Fibroblast of mammary gland (primary cell): ENCODE measurements around the gene CHRNB2.

Source experiments
- DNase-seq: peaks from one replicate; pipeline ENCODE4 v3.0.0-alpha.2; 2010; ENCODE audit warnings: low read depth
- H3K4me3 ChIP-seq: 2 replicates; pipeline ENCODE4 v1.5.1; 2011; ENCODE audit warnings: low read depth, mild to moderate bottlenecking, low read length, moderate library complexity; ENCODE audit not compliant: control insufficient read depth
- TF ChIP-seq, protein P1 (sequence below): conservative IDR thresholded peaks from 2 replicates; pipeline ENCODE4 v1.5.1; 2011; ENCODE audit warnings: low read depth, low read length, inconsistent platforms; ENCODE audit not compliant: control insufficient read depth, insufficient read depth

CHRNB2 gene

DNA sequence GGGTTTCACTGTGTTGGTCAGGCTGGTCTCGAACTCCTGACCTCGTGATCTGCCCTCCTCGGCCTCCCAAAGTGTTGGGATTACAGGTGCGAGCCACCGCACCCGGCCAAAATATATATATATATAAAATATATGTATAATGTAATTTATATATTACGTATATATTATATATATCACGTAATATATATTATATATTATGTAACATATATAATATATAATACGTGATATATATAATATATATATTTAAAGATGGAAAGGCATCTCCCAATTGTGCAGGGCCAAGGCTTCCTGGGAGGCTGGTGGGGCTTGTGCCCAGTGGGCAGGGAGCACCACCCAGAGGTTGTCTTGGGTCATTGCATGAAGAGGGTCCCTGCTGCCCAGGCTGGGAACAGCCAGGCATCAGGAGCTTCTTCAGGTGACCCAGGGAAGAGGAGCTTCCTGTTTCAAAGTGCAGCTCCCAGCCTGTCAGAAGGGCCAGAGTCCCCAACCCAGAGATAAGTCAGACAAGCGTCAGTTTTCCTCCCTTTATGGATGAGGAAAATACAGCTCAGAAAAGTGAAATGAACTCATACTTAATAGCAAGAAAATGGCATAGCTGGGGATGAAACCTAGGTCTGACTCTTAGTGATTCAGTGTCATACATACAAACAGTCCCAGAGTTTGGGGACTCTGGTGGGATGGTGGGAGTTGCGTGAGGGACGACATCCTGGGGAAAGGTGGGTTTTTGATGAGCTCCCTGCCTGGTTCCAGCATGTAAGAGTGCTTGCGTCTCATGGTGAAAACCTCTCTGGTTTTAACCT lies 21.1 kb upstream of the CHRNB2 start:
- TF ChIP-seq, protein P1, sequence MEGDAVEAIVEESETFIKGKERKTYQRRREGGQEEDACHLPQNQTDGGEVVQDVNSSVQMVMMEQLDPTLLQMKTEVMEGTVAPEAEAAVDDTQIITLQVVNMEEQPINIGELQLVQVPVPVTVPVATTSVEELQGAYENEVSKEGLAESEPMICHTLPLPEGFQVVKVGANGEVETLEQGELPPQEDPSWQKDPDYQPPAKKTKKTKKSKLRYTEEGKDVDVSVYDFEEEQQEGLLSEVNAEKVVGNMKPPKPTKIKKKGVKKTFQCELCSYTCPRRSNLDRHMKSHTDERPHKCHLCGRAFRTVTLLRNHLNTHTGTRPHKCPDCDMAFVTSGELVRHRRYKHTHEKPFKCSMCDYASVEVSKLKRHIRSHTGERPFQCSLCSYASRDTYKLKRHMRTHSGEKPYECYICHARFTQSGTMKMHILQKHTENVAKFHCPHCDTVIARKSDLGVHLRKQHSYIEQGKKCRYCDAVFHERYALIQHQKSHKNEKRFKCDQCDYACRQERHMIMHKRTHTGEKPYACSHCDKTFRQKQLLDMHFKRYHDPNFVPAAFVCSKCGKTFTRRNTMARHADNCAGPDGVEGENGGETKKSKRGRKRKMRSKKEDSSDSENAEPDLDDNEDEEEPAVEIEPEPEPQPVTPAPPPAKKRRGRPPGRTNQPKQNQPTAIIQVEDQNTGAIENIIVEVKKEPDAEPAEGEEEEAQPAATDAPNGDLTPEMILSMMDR = peak; percentile 81
- peak; percentile 63 for DNase-seq
- no peak overlapping the region for H3K4me3 ChIP-seq

GRCh38 chr1:154547105-154547732 lies 20.4 kb upstream of the CHRNB2 start:
- TF ChIP-seq, protein P1 = no peak
- DNase-seq = no peak
- H3K4me3 ChIP-seq = no peak overlapping the region

DNA sequence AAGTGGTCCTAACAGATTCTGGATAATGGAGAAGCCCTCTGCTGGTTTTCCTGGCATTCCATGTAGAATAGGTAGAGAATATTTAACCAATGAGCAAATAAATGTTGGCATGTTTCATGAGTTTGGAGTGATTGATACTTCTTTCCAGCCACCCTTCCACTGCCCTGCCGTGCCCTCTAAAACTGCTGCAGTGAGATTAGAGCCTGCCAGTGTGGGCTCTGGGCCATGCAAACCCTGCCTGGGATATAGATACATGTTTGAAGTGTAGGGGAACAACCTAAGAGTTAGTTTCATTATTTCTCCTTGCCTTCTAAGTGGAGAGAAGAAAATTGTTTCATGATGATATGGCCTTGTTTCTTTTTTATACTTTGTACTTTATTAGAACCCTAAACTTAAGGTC lies 19.6 kb upstream of the CHRNB2 start:
- no peak for DNase-seq
- TF ChIP-seq, protein P1 = no peak
- H3K4me3 ChIP-seq = no peak overlapping the region

DNA sequence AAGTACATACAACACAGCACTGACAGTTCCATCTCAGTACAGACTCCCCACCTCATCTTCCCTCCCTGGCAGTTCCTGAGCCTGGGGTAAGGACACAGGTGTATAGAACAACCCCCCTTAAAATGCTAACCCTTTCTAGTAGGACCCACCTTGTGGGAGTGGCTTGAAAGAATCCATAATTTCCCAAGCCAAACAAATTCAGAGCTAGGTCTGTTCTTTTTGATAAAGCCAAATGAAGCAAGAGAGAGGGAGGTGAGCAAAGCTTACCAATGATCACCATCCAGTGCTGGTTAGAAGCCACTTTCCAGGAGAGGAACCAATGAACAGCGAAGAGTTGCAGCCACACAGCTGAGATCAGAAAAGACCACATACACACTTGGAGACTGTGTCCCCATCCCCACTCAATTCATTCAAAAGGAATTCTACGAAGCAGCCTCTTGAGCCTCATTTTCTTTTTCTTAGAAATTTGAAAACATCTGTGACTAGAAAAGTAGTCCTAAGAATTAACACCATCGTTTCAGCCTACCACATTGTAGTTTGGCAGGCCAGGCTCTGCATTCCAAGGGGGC lies 18.3 kb upstream of the CHRNB2 start:
- H3K4me3 ChIP-seq = no peak overlapping the region
- TF ChIP-seq, protein P1 = no peak
- DNase-seq = no peak

- TF ChIP-seq, protein P1 = no peak
- DNase-seq = no peak
- H3K4me3 ChIP-seq = no peak overlapping the region
Observed at GRCh38 chr1:154550070-154550469, 17.5 kb upstream of the CHRNB2 start.

DNA sequence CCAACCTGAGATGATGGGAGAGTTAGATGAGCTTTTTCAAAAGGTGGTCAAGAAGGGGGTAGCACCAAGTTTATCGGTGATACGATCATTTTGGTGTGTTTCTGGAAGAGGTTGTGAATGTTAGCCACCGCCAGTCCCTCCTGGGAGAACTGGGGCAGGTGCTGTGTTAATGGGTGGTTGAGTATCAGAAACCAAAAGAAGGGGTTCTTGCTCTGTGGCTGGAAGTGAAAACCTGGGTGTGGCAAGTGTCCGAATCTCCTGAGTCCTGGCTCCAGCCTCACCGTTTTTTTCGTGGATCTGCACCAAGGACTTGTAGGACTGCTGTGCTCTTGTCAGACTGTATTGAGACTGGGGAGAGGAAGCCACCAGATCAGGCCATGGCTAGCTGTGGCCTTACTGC lies 16.9 kb upstream of the CHRNB2 start:
- no peak overlapping the region for H3K4me3 ChIP-seq
- DNase-seq = no peak
- TF ChIP-seq, protein P1 = no peak
